ENCODE results near the gene ZNF282.
"Not testable (repeated sequence)": the region's sequence is repeated elsewhere in the genome, so short reads cannot be mapped to it uniquely, and the experiment has no call there.

Gene ZNF282

DNA sequence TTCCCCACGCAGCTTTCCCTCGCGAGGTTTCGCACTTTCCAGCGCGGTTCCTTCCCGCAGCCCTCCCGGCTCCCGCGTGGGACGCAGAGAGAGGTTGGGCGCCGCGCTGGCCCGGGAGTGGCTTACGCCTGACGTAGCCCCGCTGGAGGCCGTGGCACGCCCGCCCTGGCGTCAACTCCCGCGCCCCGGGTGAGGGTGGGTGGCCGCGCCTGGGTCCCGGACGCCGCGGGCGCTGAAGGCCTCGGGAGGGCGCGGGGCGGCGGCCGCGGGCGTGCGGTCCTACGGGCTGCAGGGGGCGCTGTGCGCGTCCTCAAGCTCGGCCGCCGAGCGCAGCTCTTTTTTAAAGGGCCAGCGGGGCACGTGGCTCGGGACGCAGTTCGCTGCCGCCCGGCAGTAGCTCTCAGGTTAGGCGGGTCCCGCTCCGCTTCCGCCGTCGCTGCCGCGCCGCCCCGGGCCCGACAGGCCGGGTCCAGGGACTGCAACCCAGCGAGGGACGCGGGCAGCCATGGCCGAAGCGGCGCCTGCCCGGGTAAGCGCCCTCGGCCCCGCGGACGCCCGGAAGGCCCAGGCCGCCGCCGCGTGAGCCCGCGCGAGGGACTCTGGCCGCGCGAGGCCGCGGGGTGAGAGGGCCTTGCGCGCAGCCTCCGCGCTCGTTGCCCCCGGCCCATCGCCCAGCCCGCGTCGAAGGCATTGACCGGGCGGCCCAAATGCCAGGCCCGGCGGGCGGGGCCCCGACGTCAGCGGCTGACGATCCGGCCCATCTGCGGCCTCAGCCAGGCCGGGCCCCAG lies 66.7 kb downstream of the ZNF282 start, which contains the start of gene ZNF783:
Gene ZNF783 (plus strand): TSS at position 368 of the 789 bp plus-strand sequence. CDS start 138 bp downstream, at position 506.
- H2AFZ ChIP-seq (ENCODE audit: low read depth, low read length, severe bottlenecking) = peak within 1 kb of the TSS; percentile 95
- H3K9me2 ChIP-seq (replicated peaks; ENCODE audit: insufficient read depth, low read length) = no peaks in the 10 kb centered on the region
- H3K79me2 ChIP-seq (ENCODE audit: insufficient read depth, low read length) = no peaks in the 10 kb centered on the region
- H3K27me3 ChIP-seq (ENCODE audit: low read length) = no peaks in the 10 kb centered on the region
- no peaks in the 10 kb centered on the region for H3K9me3 ChIP-seq (ENCODE audit: insufficient read depth, low read length)
- H3K36me3 ChIP-seq (ENCODE audit: low read length) = no peaks in the 10 kb centered on the region
- H3F3A ChIP-seq (ENCODE audit: insufficient read depth) = 0 out of 2 replicates have a peak, but pooled peaks cover 7% of the 10 kb centered on the region
- no peaks in the 10 kb centered on the region for H4K20me1 ChIP-seq (ENCODE audit: low read depth, low read length)
- H3K27ac ChIP-seq (ENCODE audit: low read depth, low read length) = no peak within 1 kb of the TSS; the same call in 1 of the 2 replicates
- TF ChIP-seq, protein P1, sequence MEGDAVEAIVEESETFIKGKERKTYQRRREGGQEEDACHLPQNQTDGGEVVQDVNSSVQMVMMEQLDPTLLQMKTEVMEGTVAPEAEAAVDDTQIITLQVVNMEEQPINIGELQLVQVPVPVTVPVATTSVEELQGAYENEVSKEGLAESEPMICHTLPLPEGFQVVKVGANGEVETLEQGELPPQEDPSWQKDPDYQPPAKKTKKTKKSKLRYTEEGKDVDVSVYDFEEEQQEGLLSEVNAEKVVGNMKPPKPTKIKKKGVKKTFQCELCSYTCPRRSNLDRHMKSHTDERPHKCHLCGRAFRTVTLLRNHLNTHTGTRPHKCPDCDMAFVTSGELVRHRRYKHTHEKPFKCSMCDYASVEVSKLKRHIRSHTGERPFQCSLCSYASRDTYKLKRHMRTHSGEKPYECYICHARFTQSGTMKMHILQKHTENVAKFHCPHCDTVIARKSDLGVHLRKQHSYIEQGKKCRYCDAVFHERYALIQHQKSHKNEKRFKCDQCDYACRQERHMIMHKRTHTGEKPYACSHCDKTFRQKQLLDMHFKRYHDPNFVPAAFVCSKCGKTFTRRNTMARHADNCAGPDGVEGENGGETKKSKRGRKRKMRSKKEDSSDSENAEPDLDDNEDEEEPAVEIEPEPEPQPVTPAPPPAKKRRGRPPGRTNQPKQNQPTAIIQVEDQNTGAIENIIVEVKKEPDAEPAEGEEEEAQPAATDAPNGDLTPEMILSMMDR (IDR thresholded peaks at IDR 0.05; ENCODE audit: insufficient read depth, low read length, poor library complexity, severe bottlenecking) = peak; percentile 64
- TF ChIP-seq EZH2phosphoT487 (conservative IDR thresholded peaks at IDR 0.05; ENCODE audit: low read length) = no peak
- H3K4me3 ChIP-seq (ENCODE audit: insufficient read depth, low read length, poor library complexity, severe bottlenecking) = peak within 1 kb of the TSS; percentile 80
- H3K9ac ChIP-seq (ENCODE audit: low read length) = peak within 1 kb of the TSS; percentile 75
- H3K4me2 ChIP-seq (ENCODE audit: low read depth, low read length, poor library complexity, severe bottlenecking) = peak within 1 kb of the TSS; percentile 92

DNA sequence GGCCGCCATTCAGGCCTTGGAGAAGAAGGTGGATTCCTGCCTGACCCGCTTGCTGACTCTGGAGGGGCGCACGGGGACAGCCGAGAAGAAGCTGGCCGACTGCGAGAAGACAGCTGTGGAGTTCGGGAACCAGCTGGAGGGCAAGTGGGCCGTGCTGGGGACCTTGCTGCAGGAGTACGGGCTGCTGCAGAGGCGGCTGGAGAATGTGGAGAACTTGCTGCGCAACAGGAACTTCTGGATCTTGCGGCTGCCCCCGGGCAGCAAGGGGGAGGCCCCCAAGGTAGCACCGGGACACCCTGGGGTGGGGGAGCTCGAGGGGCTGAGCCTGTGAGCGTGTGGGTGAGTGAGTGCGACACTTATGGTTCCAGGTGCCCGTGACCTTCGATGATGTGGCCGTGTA lies 71.1 kb downstream of the ZNF282 start:
- Histone ChIP-seq H3K9me2 (replicated peaks; ENCODE audit: insufficient read depth, low read length) (no peaks in the 10 kb centered on the region), H3K9ac (ENCODE audit: low read length) (no peak overlapping the region), H3K4me3 (ENCODE audit: insufficient read depth, low read length, poor library complexity, severe bottlenecking) (no peak overlapping the region), H3K9me3 (ENCODE audit: insufficient read depth, low read length) (no peaks in the 10 kb centered on the region), H3K27ac (ENCODE audit: low read depth, low read length) (no peak overlapping the region), H3K36me3 (ENCODE audit: low read length) (0 out of 2 replicates have a peak, but pooled peaks cover 3% of the 10 kb centered on the region), H3K4me2 (ENCODE audit: low read depth, low read length, poor library complexity, severe bottlenecking) (no peak overlapping the region), H4K20me1 (ENCODE audit: low read depth, low read length) (no peaks in the 10 kb centered on the region), H3F3A (ENCODE audit: insufficient read depth) (0 out of 2 replicates have a peak, but pooled peaks cover 2% of the 10 kb centered on the region), H2AFZ (ENCODE audit: low read depth, low read length, severe bottlenecking) (no peak overlapping the region), H3K27me3 (ENCODE audit: low read length) (no peaks in the 10 kb centered on the region), H3K79me2 (ENCODE audit: insufficient read depth, low read length) (no peaks in the 10 kb centered on the region)
- no peak for TF ChIP-seq EZH2phosphoT487 (conservative IDR thresholded peaks at IDR 0.05; ENCODE audit: low read length)
- TF ChIP-seq, protein P1 (IDR thresholded peaks at IDR 0.05; ENCODE audit: insufficient read depth, low read length, poor library complexity, severe bottlenecking) = no peak

DNA sequence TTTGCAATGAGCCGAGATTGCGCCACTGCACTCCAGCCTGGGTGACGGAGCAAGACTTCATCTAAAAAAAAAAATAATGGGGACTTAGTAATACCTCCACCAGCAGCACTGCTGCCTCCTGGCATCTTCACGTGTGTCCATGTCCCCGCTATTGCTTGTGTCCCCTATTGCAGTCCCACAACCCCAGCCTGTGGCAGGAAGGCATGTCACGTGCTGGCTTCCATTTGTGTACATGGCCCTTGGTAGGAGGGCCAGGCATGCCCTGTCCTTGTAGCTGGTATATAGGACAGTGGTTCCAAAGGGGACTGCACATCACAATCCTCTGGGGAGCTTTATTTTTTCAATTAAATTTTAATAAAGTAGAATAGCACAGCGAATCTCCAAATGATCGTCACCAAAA lies 72.4 kb downstream of the ZNF282 start:
- Histone ChIP-seq H3K36me3 (ENCODE audit: low read length) (0 out of 2 replicates have a peak, but pooled peaks cover 6% of the 10 kb centered on the region), H3K9ac (ENCODE audit: low read length) (no peak overlapping the region), H2AFZ (ENCODE audit: low read depth, low read length, severe bottlenecking) (no peak overlapping the region), H3K79me2 (ENCODE audit: insufficient read depth, low read length) (no peaks in the 10 kb centered on the region), H4K20me1 (ENCODE audit: low read depth, low read length) (no peaks in the 10 kb centered on the region), H3K4me2 (ENCODE audit: low read depth, low read length, poor library complexity, severe bottlenecking) (no peak overlapping the region), H3K4me3 (ENCODE audit: insufficient read depth, low read length, poor library complexity, severe bottlenecking) (no peak overlapping the region), H3K27ac (ENCODE audit: low read depth, low read length) (no peak overlapping the region), H3K27me3 (ENCODE audit: low read length) (no peaks in the 10 kb centered on the region), H3K9me3 (ENCODE audit: insufficient read depth, low read length) (no peaks in the 10 kb centered on the region), H3F3A (ENCODE audit: insufficient read depth) (no peaks in the 10 kb centered on the region), H3K9me2 (replicated peaks; ENCODE audit: insufficient read depth, low read length) (no peaks in the 10 kb centered on the region)
- no peak for TF ChIP-seq EZH2phosphoT487 (conservative IDR thresholded peaks at IDR 0.05; ENCODE audit: low read length)
- TF ChIP-seq, protein P1 (IDR thresholded peaks at IDR 0.05; ENCODE audit: insufficient read depth, low read length, poor library complexity, severe bottlenecking) = no peak

- not testable (repeated sequence) for H3K36me3 ChIP-seq (ENCODE audit: low read length); H3K4me2 ChIP-seq (ENCODE audit: low read depth, low read length, poor library complexity, severe bottlenecking); H4K20me1 ChIP-seq (ENCODE audit: low read depth, low read length); H3K79me2 ChIP-seq (ENCODE audit: insufficient read depth, low read length); H3K27ac ChIP-seq (ENCODE audit: low read depth, low read length); H3K9me3 ChIP-seq (ENCODE audit: insufficient read depth, low read length); H3K9ac ChIP-seq (ENCODE audit: low read length); H3F3A ChIP-seq (ENCODE audit: insufficient read depth); H2AFZ ChIP-seq (ENCODE audit: low read depth, low read length, severe bottlenecking); H3K9me2 ChIP-seq (replicated peaks; ENCODE audit: insufficient read depth, low read length); H3K4me3 ChIP-seq (ENCODE audit: insufficient read depth, low read length, poor library complexity, severe bottlenecking); H3K27me3 ChIP-seq (ENCODE audit: low read length)
Measured at GRCh38 chr7:149274424-149274823, 79.1 kb downstream of the ZNF282 start.

Data from SU-DHL-6 (cell line).